Measurements from ENCODE around the gene MSL3B.

The MSL3B gene

GRCh38 chr2:233820774-233821105, 47.4 kb downstream of the MSL3B start:
- TF ChIP-seq PAX5 (IDR thresholded peaks at IDR 0.05; ENCODE audit: insufficient read depth, low read length, severe bottlenecking) (no peak), POU2F2 (IDR thresholded peaks at IDR 0.05; ENCODE audit: low read depth, low read length) (no peak), SPI1 (IDR thresholded peaks at IDR 0.05; ENCODE audit: low read depth, low read length) (no peak), POLR2A (IDR thresholded peaks at IDR 0.05; ENCODE audit: low read depth, low read length) (no peak), POLR2AphosphoS5 (IDR thresholded peaks at IDR 0.05; ENCODE audit: low read depth, low read length) (no peak), TAF1 (IDR thresholded peaks at IDR 0.05; ENCODE audit: low read depth, low read length) (no peak)
- FAIRE-seq, result no peak

GRCh38 chr2:233819884-233820773, 48.1 kb downstream of the MSL3B start:
- no peak for FAIRE-seq
- no peak for DNase-seq (ENCODE audit: insufficient read length, low spot score)
- TF ChIP-seq PAX5 (IDR thresholded peaks at IDR 0.05; ENCODE audit: insufficient read depth, low read length, severe bottlenecking), result no peak
- no peak for TF ChIP-seq TAF1 (IDR thresholded peaks at IDR 0.05; ENCODE audit: low read depth, low read length)
- no peak for TF ChIP-seq POLR2AphosphoS5 (IDR thresholded peaks at IDR 0.05; ENCODE audit: low read depth, low read length)
- TF ChIP-seq SPI1 (IDR thresholded peaks at IDR 0.05; ENCODE audit: low read depth, low read length), result no peak
- TF ChIP-seq POLR2A (IDR thresholded peaks at IDR 0.05; ENCODE audit: low read depth, low read length), result no peak

More at GRCh38 chr2:233820774-233821105, 47.4 kb downstream of the MSL3B start:
- DNase-seq (ENCODE audit: insufficient read length, low spot score), result no peak

GRCh38 chr2:233818639-233819621, 49.3 kb downstream of the MSL3B start:
- no peak for TF ChIP-seq SPI1 (IDR thresholded peaks at IDR 0.05; ENCODE audit: low read depth, low read length)
- TF ChIP-seq TAF1 (IDR thresholded peaks at IDR 0.05; ENCODE audit: low read depth, low read length), result no peak
- TF ChIP-seq PAX5 (IDR thresholded peaks at IDR 0.05; ENCODE audit: insufficient read depth, low read length, severe bottlenecking), result no peak
- TF ChIP-seq POLR2AphosphoS5 (IDR thresholded peaks at IDR 0.05; ENCODE audit: low read depth, low read length), result no peak
- no peak for TF ChIP-seq POU2F2 (IDR thresholded peaks at IDR 0.05; ENCODE audit: low read depth, low read length)
- TF ChIP-seq POLR2A (IDR thresholded peaks at IDR 0.05; ENCODE audit: low read depth, low read length), result no peak
- FAIRE-seq (no peak), DNase-seq (ENCODE audit: insufficient read length, low spot score) (no peak)

GRCh38 chr2:233817995-233818638, 50.1 kb downstream of the MSL3B start:
- DNase-seq (ENCODE audit: insufficient read length, low spot score) (no peak), FAIRE-seq (no peak)
- TF ChIP-seq POLR2AphosphoS5 (IDR thresholded peaks at IDR 0.05; ENCODE audit: low read depth, low read length) (no peak), SPI1 (IDR thresholded peaks at IDR 0.05; ENCODE audit: low read depth, low read length) (no peak), TAF1 (IDR thresholded peaks at IDR 0.05; ENCODE audit: low read depth, low read length) (no peak), POU2F2 (IDR thresholded peaks at IDR 0.05; ENCODE audit: low read depth, low read length) (no peak), POLR2A (IDR thresholded peaks at IDR 0.05; ENCODE audit: low read depth, low read length) (no peak), PAX5 (IDR thresholded peaks at IDR 0.05; ENCODE audit: insufficient read depth, low read length, severe bottlenecking) (no peak)

GRCh38 chr2:233817361-233817911, 50.8 kb downstream of the MSL3B start:
- FAIRE-seq (no peak), DNase-seq (ENCODE audit: insufficient read length, low spot score) (no peak)
- TF ChIP-seq POU2F2 (IDR thresholded peaks at IDR 0.05; ENCODE audit: low read depth, low read length) (no peak), POLR2A (IDR thresholded peaks at IDR 0.05; ENCODE audit: low read depth, low read length) (no peak), TAF1 (IDR thresholded peaks at IDR 0.05; ENCODE audit: low read depth, low read length) (no peak)

GRCh38 chr2:233816771-233817170, 51.4 kb downstream of the MSL3B start:
- no peak for FAIRE-seq
- DNase-seq (ENCODE audit: insufficient read length, low spot score), result no peak
- TF ChIP-seq POU2F2 (IDR thresholded peaks at IDR 0.05; ENCODE audit: low read depth, low read length) (no peak), TAF1 (IDR thresholded peaks at IDR 0.05; ENCODE audit: low read depth, low read length) (no peak), PAX5 (IDR thresholded peaks at IDR 0.05; ENCODE audit: insufficient read depth, low read length, severe bottlenecking) (no peak)

- DNase-seq (ENCODE audit: insufficient read length, low spot score) (no peak), FAIRE-seq (no peak)
Observed at GRCh38 chr2:233816334-233816733, 51.9 kb downstream of the MSL3B start.

GRCh38 chr2:233815861-233816260, 52.3 kb downstream of the MSL3B start:
- DNase-seq (ENCODE audit: insufficient read length, low spot score) (no peak), FAIRE-seq (no peak)
- no peak for TF ChIP-seq PAX5 (IDR thresholded peaks at IDR 0.05; ENCODE audit: insufficient read depth, low read length, severe bottlenecking)
- no peak for TF ChIP-seq POLR2A (IDR thresholded peaks at IDR 0.05; ENCODE audit: low read depth, low read length)
- TF ChIP-seq POLR2AphosphoS5 (IDR thresholded peaks at IDR 0.05; ENCODE audit: low read depth, low read length), result no peak
- no peak for TF ChIP-seq SPI1 (IDR thresholded peaks at IDR 0.05; ENCODE audit: low read depth, low read length)
- TF ChIP-seq POU2F2 (IDR thresholded peaks at IDR 0.05; ENCODE audit: low read depth, low read length), result no peak
- no peak for TF ChIP-seq TAF1 (IDR thresholded peaks at IDR 0.05; ENCODE audit: low read depth, low read length)

More at GRCh38 chr2:233816334-233816733, 51.9 kb downstream of the MSL3B start:
- no peak for TF ChIP-seq POLR2AphosphoS5 (IDR thresholded peaks at IDR 0.05; ENCODE audit: low read depth, low read length)
- TF ChIP-seq POLR2A (IDR thresholded peaks at IDR 0.05; ENCODE audit: low read depth, low read length), result no peak
- TF ChIP-seq POU2F2 (IDR thresholded peaks at IDR 0.05; ENCODE audit: low read depth, low read length), result no peak
- no peak for TF ChIP-seq TAF1 (IDR thresholded peaks at IDR 0.05; ENCODE audit: low read depth, low read length)
- no peak for TF ChIP-seq SPI1 (IDR thresholded peaks at IDR 0.05; ENCODE audit: low read depth, low read length)
- no peak for TF ChIP-seq PAX5 (IDR thresholded peaks at IDR 0.05; ENCODE audit: insufficient read depth, low read length, severe bottlenecking)

All from GM12891 (cell line).